H1 (cell line): ENCODE results near the gene FAM149B1. TPM values are rescaled to one million over a fixed set of nuclear protein-coding genes. Genes with fewer than 3 reads are reported as not detected.

Experiments used
- CHD7 ChIP-seq: fragments of 300-600 bp; sonication (generic); IDR thresholded peaks from 2 replicates; pipeline ENCODE4 v1.7.1; 2012; ENCODE audit warnings: low read length, moderate library complexity, mild to moderate bottlenecking, inconsistent platforms; ENCODE audit not compliant: insufficient replicate concordance
- TAF7 ChIP-seq: optimal IDR thresholded peaks from 2 replicates; pipeline ENCODE3; 2011; ENCODE audit warnings: low read depth, mild to moderate bottlenecking, inconsistent platforms, low read length, moderate library complexity, borderline replicate concordance
- TBP ChIP-seq: IDR thresholded peaks from 2 replicates; pipeline ENCODE4 v1.6.1; 2011; ENCODE audit warnings: low read depth, low read length, improper control_type of control experiment
- ZNF274 ChIP-seq: IDR thresholded peaks from 2 replicates; pipeline ENCODE4 v1.7.0; 2012; ENCODE audit warnings: low read length, borderline replicate concordance; ENCODE audit errors: extremely low read depth
- polyA plus RNA-seq, 7 experiments: library from polyadenylated mRNA; depleted of rRNA in 3 of 7; stranded (reverse) in 5 of 7; unstranded in 2 of 7; fragments of >200 nt in 5 of 7; fragments of 200-250 nt in 2 of 7; gene quantifications; 1 replicate in 5 of 7; 2 replicates in 1 of 7; 4 replicates in 1 of 7; pipeline versions ENCODE4 v1.2.1 to v1.2.3, GENCODE V29; 2011 to 2013; ENCODE audit warnings: missing spikeins in 2 of 7, mixed read lengths in 2 of 7
- total RNA-seq: library from RNA; stranded (reverse); fragmentation: NEBNext Ultra II Directional; extraction: Animal tissue kit (Norgen Biotek cat#: 25700); gene quantifications from 2 replicates; pipeline ENCODE4 v1.2.1, GENCODE V29; 2021
- TF ChIP-seq, protein P1 (sequence below): IDR thresholded peaks from 2 replicates; pipeline ENCODE4 v1.6.1; 2012; ENCODE audit warnings: inconsistent platforms

Gene FAM149B1
- total and polyA plus RNA-seq, 2 of the 8 experiments (the other 6 are each of a cell fraction or from before 2014, with no cell fraction given) = 16.8 to 21.9 TPM

- no peak for TF ChIP-seq CHD7
- TF ChIP-seq TBP = no peak
- TF ChIP-seq, protein P1, sequence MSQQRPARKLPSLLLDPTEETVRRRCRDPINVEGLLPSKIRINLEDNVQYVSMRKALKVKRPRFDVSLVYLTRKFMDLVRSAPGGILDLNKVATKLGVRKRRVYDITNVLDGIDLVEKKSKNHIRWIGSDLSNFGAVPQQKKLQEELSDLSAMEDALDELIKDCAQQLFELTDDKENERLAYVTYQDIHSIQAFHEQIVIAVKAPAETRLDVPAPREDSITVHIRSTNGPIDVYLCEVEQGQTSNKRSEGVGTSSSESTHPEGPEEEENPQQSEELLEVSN = no peak
- TF ChIP-seq TAF7 = no peak
- TF ChIP-seq ZNF274 = no peak
These were observed 6.3 kb upstream of the FAM149B1 start (continued) for GRCh38 chr10:73161662-73162061.
